PC-3 (cell line): Measurements from ENCODE around the gene MAGI1.

ENCODE experiments used
- EZH2 ChIP-seq: fragments of 300-600 bp; sonication (generic); IDR thresholded peaks from one replicate; pipeline ENCODE4 v1.6.1; 2017; ENCODE audit warnings: antibody characterized with exemption, mild to moderate bottlenecking, low read length; ENCODE audit not compliant: unreplicated experiment
- EZH2phosphoT487 ChIP-seq: fragments of 300-600 bp; sonication (generic); IDR thresholded peaks from 2 replicates; pipeline ENCODE4 v1.6.1; 2018; ENCODE audit warnings: mild to moderate bottlenecking, antibody characterized with exemption, low read length, borderline replicate concordance
- TF ChIP-seq, protein P1 (sequence below): fragments of 300-600 bp; sonication (generic); conservative IDR thresholded peaks from 2 replicates; pipeline ENCODE4 v1.5.1; 2017; ENCODE audit warnings: antibody characterized with exemption, low read depth, mild to moderate bottlenecking, low read length

- TF ChIP-seq, protein P1, sequence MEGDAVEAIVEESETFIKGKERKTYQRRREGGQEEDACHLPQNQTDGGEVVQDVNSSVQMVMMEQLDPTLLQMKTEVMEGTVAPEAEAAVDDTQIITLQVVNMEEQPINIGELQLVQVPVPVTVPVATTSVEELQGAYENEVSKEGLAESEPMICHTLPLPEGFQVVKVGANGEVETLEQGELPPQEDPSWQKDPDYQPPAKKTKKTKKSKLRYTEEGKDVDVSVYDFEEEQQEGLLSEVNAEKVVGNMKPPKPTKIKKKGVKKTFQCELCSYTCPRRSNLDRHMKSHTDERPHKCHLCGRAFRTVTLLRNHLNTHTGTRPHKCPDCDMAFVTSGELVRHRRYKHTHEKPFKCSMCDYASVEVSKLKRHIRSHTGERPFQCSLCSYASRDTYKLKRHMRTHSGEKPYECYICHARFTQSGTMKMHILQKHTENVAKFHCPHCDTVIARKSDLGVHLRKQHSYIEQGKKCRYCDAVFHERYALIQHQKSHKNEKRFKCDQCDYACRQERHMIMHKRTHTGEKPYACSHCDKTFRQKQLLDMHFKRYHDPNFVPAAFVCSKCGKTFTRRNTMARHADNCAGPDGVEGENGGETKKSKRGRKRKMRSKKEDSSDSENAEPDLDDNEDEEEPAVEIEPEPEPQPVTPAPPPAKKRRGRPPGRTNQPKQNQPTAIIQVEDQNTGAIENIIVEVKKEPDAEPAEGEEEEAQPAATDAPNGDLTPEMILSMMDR = no peak
- TF ChIP-seq EZH2 = no peak
- no peak for TF ChIP-seq EZH2phosphoT487
Measured at GRCh38 chr3:65952842-65953241, 85.9 kb downstream of the MAGI1 start.
